HG03457 (cell line): Measurements from ENCODE around the gene DVL1.
"Not testable (repeated sequence)": the region's sequence is repeated elsewhere in the genome, so short reads cannot be mapped to it uniquely, and the experiment has no call there.

ENCODE experiments used
- ATAC-seq: cut with Tn5 transposase; IDR thresholded peaks from one replicate; pipeline ENCODE4 v1.9.1; 2021; ENCODE audit warnings: moderate number of reproducible peaks; ENCODE audit not compliant: unreplicated experiment

Gene DVL1

DNA sequence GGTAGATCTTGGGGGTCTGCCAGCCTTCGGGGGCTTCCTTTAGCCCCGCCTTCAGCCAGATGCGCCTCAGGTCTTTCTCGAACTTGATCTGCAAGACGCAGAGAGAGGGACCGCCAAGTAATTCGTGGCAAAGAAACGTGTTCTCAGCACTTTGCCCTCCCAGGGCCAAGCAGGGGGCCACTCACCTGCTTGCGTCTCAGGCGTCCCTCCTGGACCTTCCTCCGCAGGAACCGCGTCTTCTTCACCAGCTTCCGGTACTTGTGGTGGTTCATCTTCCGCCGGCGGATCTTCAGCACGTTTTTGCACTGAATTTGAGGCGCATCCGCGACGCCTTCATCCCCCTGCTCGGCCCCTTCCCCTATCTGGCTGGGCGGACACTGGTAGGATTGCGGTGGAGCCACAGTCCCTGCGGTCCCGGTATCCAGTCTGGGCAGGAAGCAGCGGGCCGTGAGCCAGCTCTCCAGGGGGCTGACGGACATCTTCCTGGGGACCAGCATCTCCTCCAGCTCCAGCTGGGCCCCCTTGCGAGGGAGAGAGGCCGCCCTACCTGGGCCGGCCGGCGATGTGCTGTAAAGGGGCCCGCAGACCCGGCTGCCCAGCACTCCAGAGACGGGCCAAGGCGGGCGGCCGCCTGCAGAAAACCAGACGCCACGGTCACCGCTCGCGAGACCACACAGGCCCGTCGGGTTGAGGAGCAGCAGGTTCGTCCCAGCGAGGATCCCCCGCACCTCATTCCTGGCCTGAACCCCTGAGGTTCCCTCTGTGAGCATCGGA lies 24.8 kb upstream of the DVL1 start:
- ATAC-seq = no peak

DNA sequence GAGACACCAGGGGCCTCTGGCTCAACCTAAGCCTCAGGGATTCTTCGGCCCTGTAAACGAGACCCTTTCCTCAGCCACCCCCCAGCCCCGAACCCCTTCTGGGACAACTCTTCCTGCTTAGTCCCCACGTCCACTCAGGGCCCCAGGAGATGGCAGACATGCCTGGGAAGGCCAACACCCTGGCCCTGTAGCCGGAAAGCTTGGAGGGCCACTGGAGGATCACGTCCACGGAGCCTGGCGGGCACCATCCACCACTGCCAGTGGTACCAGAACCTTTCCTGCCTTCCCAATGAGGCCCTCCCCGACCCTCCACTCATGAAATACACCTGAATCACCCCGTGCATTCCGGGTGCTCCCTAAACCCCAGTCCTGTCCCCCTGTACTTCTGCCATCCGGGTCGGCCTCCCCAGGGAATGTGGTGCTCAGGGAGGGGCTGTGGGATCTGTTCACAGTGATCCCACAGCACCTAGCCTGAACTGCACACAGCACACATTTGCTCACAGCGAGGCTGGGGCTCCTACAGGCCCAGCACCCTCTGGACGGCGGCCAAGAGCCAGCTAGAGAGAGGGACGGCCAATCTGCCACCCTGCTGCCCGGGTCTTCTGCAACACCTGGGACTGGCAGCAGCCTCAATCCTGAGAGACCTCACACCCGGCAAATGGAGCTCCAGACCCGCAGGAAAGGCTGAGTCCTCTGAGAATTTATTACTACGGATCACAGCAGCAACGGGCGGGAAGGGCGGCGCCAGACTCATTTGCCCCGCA lies 24.0 kb upstream of the DVL1 start:
- no peak for ATAC-seq

GRCh38 chr1:1371746-1372711 lies 22.8 kb upstream of the DVL1 start:
- ATAC-seq = no peak

GRCh38 chr1:1371364-1371745 lies 22.1 kb upstream of the DVL1 start:
- ATAC-seq = no peak

DNA sequence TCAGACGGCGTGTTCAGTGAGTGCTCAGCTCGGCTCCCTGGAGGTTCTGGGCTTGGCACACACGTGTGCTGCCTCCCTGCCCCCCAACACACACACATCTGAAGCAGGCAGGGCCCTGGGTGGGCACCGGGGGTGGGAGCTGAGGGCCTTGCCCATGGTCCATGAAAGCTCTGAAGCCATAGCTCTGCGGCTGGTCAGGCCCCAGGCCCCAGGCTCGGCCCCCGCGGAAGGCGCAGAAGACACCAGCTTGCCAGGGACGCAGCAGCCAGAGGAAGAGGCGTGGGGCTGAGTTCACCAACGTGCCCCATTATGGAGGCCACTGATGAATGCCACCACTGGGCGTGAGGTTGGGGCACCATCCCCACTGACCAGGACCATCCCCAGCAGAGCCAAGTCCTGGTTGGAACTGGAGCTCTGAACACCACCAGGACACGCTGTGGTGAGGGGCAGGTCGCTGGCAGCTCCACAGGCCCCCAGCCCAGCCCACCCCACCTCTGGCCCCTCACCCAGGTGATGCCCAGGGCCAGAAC lies 21.6 kb upstream of the DVL1 start:
- no peak for ATAC-seq

DNA sequence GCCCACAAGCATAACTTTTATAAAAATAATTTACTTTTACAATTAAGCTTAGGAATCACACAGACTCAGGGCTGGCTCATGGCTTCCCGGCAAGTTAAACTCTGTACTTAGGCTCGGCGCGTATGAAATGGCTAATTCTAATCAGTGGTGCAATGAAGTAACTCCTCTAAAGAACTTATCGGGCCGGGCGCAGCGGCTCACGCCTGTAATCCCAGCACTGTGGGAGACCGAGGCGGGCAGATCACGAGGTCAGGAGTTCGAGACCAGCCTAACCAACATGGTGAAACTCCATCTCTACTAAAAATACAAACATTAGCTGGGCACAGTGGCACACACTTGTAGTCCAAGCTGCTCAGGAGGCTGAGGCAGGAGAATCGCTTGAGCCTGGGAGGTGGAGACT lies 20.9 kb upstream of the DVL1 start:
- not testable (repeated sequence) for ATAC-seq

DNA sequence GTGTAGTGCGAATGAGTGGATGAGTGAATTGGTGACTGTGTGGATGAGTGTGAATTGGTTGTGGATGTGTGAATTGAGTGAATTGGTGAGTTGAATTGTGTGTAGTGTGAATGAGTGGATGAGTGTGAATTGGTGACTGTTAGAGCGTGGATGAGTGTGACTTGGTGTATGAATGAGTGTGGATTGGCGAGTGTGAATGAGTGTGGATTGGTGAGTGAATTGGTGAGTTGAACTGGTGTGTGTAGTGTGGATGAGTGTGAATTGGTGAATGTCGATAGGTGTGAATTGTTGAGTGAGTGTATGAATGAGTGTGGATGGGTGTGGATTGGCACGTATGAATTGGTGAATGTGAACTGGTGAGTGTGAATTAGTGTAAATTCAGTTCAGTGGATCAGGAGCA lies 18.1 kb upstream of the DVL1 start:
- ATAC-seq = no peak

GRCh38 chr1:1366699-1367066 lies 17.5 kb upstream of the DVL1 start:
- ATAC-seq = no peak

DNA sequence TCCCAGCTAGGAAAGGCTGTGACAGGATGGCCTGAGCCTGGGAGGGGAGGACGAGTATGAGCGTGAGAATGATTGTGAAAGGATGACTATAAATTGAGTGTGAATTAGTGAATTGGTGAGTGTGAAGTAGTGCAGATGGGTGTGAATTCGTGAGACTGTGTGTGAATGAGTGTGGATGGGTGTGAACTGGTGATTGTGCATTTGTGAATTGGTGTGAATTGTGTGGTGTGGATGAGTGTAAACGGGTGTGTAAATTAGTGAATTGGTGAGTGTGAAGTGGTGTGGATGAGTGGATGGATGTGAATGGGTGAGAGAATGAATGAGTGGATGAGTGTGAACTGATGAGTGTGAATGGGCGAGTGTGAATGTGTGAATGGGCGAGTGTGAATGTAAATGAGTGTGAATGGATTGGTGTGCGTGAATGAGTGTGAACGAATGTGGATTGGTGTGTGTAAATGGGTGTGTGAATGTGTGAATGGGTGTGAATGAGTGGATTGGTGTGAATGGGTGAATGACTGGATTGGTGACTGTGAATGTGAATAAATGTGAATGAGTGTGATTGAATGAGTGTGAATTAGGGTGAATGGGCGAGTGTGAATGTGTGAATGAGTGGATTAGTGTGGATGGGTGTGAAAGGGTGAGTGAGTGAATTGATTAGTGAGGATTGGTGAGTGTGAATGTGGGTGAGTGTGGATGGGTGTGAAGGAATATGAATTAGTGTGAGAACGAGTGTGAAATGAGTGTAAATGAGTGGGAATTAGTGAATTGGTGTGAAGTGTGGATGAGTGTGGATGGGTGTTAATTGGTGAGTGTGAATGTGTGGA lies 16.9 kb upstream of the DVL1 start:
- ATAC-seq = no peak

DNA sequence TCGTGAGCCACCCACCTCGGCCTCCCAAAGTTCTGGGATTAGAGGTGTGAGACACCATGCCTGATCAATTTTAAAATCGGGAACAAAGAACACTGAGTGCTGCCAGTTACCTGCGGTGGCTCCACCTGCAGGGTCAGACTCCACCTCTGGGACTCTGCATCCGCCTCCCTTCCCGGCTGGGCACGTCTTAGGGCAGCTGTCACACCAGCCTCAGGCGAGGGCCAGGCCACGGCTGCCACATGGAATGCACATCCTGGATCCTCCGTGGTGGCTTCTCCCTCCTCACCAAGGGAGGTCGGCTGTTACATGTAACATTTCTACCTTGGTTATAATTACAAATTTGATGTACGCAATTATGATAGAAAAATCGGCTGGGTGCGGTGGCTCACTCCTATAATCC lies 15.0 kb upstream of the DVL1 start:
- ATAC-seq = no peak

DNA sequence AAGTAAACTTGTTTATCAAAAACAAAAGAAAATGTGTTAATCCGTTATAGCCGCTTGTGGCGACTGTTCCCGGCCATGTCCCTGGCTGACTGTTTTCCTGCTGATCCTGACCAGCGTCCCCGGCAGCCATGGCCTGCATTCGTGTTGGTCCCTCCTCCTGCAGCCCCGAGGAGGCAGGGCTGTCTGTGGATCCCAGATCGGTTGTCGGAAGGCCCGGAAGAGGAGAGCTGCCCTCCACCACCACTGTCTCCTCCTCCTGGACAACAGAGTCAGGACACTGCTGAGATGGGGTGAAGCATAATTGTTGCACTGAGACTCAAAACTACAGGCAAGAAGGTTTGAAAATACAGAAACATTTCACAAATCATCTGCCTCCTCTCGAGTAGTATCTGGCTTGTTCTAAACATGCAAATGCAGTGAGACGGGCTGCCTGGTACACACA lies 12.8 kb upstream of the DVL1 start:
- no peak for ATAC-seq

GRCh38 chr1:1361233-1361981 lies 12.2 kb upstream of the DVL1 start:
- ATAC-seq = no peak

DNA sequence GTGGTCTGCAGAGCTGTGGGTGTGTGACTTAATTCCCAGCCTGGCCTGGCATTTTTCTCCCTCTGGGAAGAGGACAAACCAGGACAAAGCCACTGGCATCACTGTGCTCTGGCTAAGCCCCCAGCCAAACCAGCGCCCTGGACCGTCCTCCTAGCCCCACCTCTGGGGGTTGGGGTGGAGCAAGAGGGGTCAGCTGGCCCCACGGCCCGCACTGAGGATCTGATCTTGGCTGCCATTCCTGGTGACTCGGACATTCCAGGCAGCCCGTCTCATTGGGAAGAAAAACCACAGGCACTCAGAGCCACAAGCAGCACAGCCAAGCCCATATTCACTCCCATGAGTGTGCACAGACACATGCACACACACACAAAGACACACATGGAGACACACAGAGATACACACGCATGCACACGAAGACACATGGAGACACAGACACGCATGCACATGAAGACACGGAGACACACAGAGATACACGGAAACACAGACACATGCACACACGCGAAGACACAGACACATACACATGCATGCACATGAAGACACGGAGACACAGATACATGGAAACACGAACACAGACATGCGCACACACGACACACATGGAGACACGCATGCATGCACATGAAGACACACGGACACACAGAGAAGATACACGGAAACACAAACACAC lies 11.4 kb upstream of the DVL1 start:
- no peak for ATAC-seq

GRCh38 chr1:1359664-1360468 lies 10.6 kb upstream of the DVL1 start:
- no peak for ATAC-seq

- no peak for ATAC-seq
These were observed 10.1 kb upstream of the DVL1 start for GRCh38 chr1:1359308-1359663.

DNA sequence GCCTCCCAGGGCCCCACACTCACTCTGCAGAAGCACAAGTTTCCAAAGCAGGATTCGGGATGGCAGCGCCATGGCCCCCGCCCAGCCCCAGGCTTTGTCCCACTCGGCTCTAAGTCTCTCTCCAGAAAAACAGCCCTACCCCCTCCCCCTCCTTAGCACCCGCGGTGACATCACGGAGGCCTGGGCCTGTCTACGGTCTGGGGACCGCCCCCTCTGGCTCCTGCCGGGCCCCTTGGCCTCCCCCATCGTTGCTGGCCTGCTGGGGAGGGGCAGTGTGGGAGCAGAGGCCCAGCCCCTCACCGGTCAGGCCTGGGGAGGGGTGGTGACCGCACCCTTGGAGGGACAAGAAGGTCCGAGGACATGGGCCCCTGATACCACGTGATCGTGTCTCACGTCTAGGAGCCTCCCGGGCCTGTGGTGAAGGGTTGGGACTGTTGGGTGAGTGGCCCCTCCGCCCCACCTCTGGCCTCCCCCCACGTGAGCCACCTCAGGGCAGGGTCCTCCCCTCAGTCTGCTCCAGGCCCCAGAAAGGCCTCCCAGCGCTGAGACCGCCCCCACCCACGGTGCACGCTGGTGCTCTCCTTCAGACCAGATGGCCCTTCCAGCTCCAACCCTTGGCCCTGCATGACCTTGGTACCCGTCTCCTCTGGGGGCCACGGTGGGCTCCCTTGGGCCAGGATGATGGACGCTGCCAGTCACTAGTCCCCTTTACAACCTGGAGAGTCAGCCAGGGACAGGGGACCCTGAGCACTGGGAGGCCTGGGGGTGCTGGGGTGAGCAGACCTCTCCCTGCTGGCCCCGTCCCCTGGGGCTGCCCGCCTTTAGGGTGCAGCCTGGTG lies 9.4 kb upstream of the DVL1 start, which contains the start of gene MXRA8:
Gene MXRA8 (minus strand): TSS at position 123 of the 839 bp plus-strand sequence. CDS start 51 bp downstream, at position 72.
- ATAC-seq = no peak

GRCh38 chr1:1357871-1358432 lies 8.7 kb upstream of the DVL1 start:
- ATAC-seq = no peak
